Activated naive CD8-positive, alpha-beta T cell treated with anti-CD3 and anti-CD28 coated beads, Interleukin-2, amount 10 ng/mL, durations not matched to agents 7 days and 5 days (primary cell): ENCODE data around the gene PPTC7. TPM values are rescaled to one million over a fixed set of nuclear protein-coding genes. Genes with fewer than 3 reads are reported as not detected.
"Not testable (repeated sequence)": the region's sequence is repeated elsewhere in the genome, so short reads cannot be mapped to it uniquely, and the experiment has no call there.

Experiments
- ATAC-seq: fragments of 150-1000 bp; cut with Tn5 transposase; one replicate; pipeline ENCODE4 v1.10.0; 2021; ENCODE audit warnings: low read depth, moderate library complexity
- POLR2A ChIA-PET: fragments of 350-600 bp; sonication (Branson Sonifier 250); formaldehyde crosslinking; loops from one replicate; lab custom pipeline; 2021; ENCODE audit warnings: antibody characterized with exemption; lab: Charles Lee
- DNase-seq: peaks from one replicate; pipeline ENCODE4 v3.0.0; 2021
- H3K27ac Mint-ChIP-seq: one replicate; pipeline ENCODE4 v1.8.0; 2022; ENCODE audit warnings: mild to moderate bottlenecking, mixed read lengths
- H3K27me3 Mint-ChIP-seq: one replicate; pipeline ENCODE4 v1.8.0; 2022; ENCODE audit warnings: mild to moderate bottlenecking, moderate library complexity, mixed read lengths
- H3K36me3 Mint-ChIP-seq: one replicate; pipeline ENCODE4 v1.8.0; 2021; ENCODE audit warnings: mild to moderate bottlenecking, mixed read lengths
- H3K4me1 Mint-ChIP-seq: one replicate; pipeline ENCODE4 v1.8.0; 2021; ENCODE audit warnings: mixed read lengths
- H3K4me3 Mint-ChIP-seq: one replicate; pipeline ENCODE4 v1.8.0; 2022; ENCODE audit warnings: mild to moderate bottlenecking, moderate library complexity, mixed read lengths
- H3K9me3 Mint-ChIP-seq: one replicate; pipeline ENCODE4 v1.8.0; 2021; ENCODE audit warnings: mixed read lengths
- total RNA-seq, 2 experiments: library from RNA; stranded (reverse); gene quantifications; one replicate each; pipeline ENCODE4 v1.2.3, GENCODE V29; 2021

PPTC7 gene
- total RNA-seq, 2 experiments from 2014 or later: 28.3 to 30.0 TPM

- POLR2A ChIA-PET: no interaction called here
- Mint-ChIP-seq H3K4me3 (no peak overlapping the region), H3K4me1 (peaks cover 14% of the 10 kb centered on the region), H3K9me3 (no peaks in the 10 kb centered on the region), H3K27ac (no peak overlapping the region), H3K27me3 (no peaks in the 10 kb centered on the region), H3K36me3 (peaks cover 29% of the 10 kb centered on the region)
- DNase-seq (no peak), ATAC-seq (no peak)
These were observed 46.1 kb downstream of the PPTC7 start for GRCh38 chr12:110536834-110537604.

GRCh38 chr12:110534811-110535210 is 48.3 kb downstream of the PPTC7 start:
- POLR2A ChIA-PET: no interaction called here
- no peaks in the 10 kb centered on the region for H3K9me3 Mint-ChIP-seq
- H3K27ac Mint-ChIP-seq: no peak overlapping the region
- no peaks in the 10 kb centered on the region for H3K27me3 Mint-ChIP-seq
- peaks cover 19% of the 10 kb centered on the region for H3K4me1 Mint-ChIP-seq
- ATAC-seq (no peak), DNase-seq (no peak)
- H3K4me3 Mint-ChIP-seq: no peak overlapping the region
- peaks cover 42% of the 10 kb centered on the region for H3K36me3 Mint-ChIP-seq

GRCh38 chr12:110533607-110534006 is 49.5 kb downstream of the PPTC7 start:
- DNase-seq: no peak
- ATAC-seq: no peak
- H3K4me3 Mint-ChIP-seq: no peak overlapping the region
- H3K4me1 Mint-ChIP-seq: peaks cover 11% of the 10 kb centered on the region
- H3K27ac Mint-ChIP-seq: no peak overlapping the region
- POLR2A ChIA-PET: no interaction called here
- no peaks in the 10 kb centered on the region for H3K9me3 Mint-ChIP-seq
- H3K27me3 Mint-ChIP-seq: no peaks in the 10 kb centered on the region
- H3K36me3 Mint-ChIP-seq: peaks cover 47% of the 10 kb centered on the region

- DNase-seq (no peak), ATAC-seq (no peak)
- Mint-ChIP-seq H3K9me3 (no peaks in the 10 kb centered on the region), H3K27me3 (no peaks in the 10 kb centered on the region), H3K36me3 (peaks cover 43% of the 10 kb centered on the region), H3K4me1 (peaks cover 8% of the 10 kb centered on the region), H3K27ac (no peak overlapping the region), H3K4me3 (no peak overlapping the region)
- POLR2A ChIA-PET: interaction anchor here (1.1 kb wide), 2 partner anchors 64 to 82 kb away, joined by 3 read pairs; partner anchors contain the start of genes ARPC3, FAM216A and GPN3
These were observed 50.5 kb downstream of the PPTC7 start for GRCh38 chr12:110532644-110533043.

GRCh38 chr12:110531741-110532333 is 51.3 kb downstream of the PPTC7 start:
- DNase-seq: no peak
- no peaks in the 10 kb centered on the region for H3K9me3 Mint-ChIP-seq
- POLR2A ChIA-PET: interaction anchor here (1.1 kb wide), 2 partner anchors 63 to 81 kb away, joined by 3 read pairs; partner anchors contain the start of genes ARPC3, FAM216A and GPN3
- peak; percentile 46 for ATAC-seq
- H3K4me3 Mint-ChIP-seq: no peak overlapping the region
- H3K36me3 Mint-ChIP-seq: peaks cover 40% of the 10 kb centered on the region
- peak overlapping the region; percentile 46 for H3K27ac Mint-ChIP-seq
- H3K27me3 Mint-ChIP-seq: no peaks in the 10 kb centered on the region
- H3K4me1 Mint-ChIP-seq: peaks cover 8% of the 10 kb centered on the region

- no peak overlapping the region for H3K27ac Mint-ChIP-seq
- no peaks in the 10 kb centered on the region for H3K9me3 Mint-ChIP-seq
- H3K4me3 Mint-ChIP-seq: no peak overlapping the region
- H3K36me3 Mint-ChIP-seq: peaks cover 34% of the 10 kb centered on the region
- POLR2A ChIA-PET: no interaction called here
- H3K4me1 Mint-ChIP-seq: peaks cover 8% of the 10 kb centered on the region
- DNase-seq (no peak), ATAC-seq (no peak)
- H3K27me3 Mint-ChIP-seq: no peaks in the 10 kb centered on the region
These were observed 52.6 kb downstream of the PPTC7 start for GRCh38 chr12:110530511-110530910.

GRCh38 chr12:110528277-110528839 is 54.8 kb downstream of the PPTC7 start:
- Mint-ChIP-seq H3K36me3 (peaks cover 26% of the 10 kb centered on the region), H3K4me1 (peaks cover 8% of the 10 kb centered on the region), H3K4me3 (no peak overlapping the region), H3K27me3 (no peaks in the 10 kb centered on the region), H3K9me3 (no peaks in the 10 kb centered on the region), H3K27ac (no peak overlapping the region)
- POLR2A ChIA-PET: no interaction called here
- DNase-seq (no peak), ATAC-seq (no peak)

- DNase-seq, ATAC-seq, H3K27ac Mint-ChIP-seq, H3K27me3 Mint-ChIP-seq, H3K9me3 Mint-ChIP-seq, POLR2A ChIA-PET, H3K36me3 Mint-ChIP-seq, H3K4me1 Mint-ChIP-seq, H3K4me3 Mint-ChIP-seq: not testable (repeated sequence)
These were observed 62.0 kb downstream of the PPTC7 start for GRCh38 chr12:110520876-110521712.

- H3K27ac Mint-ChIP-seq, DNase-seq, H3K4me3 Mint-ChIP-seq, H3K9me3 Mint-ChIP-seq, POLR2A ChIA-PET, H3K27me3 Mint-ChIP-seq, H3K4me1 Mint-ChIP-seq, ATAC-seq, H3K36me3 Mint-ChIP-seq: not testable (repeated sequence)
These were observed 65.1 kb downstream of the PPTC7 start for GRCh38 chr12:110518014-110518413.

- ATAC-seq (no peak), DNase-seq (no peak)
- H3K27ac Mint-ChIP-seq: no peak overlapping the region
- no peaks in the 10 kb centered on the region for H3K36me3 Mint-ChIP-seq
- H3K4me3 Mint-ChIP-seq: no peak overlapping the region
- no peaks in the 10 kb centered on the region for H3K27me3 Mint-ChIP-seq
- POLR2A ChIA-PET: no interaction called here
- peaks cover 4% of the 10 kb centered on the region for H3K4me1 Mint-ChIP-seq
- H3K9me3 Mint-ChIP-seq: no peaks in the 10 kb centered on the region
These were observed 66.1 kb downstream of the PPTC7 start for GRCh38 chr12:110516995-110517394.

GRCh38 chr12:110514363-110514762 is 68.8 kb downstream of the PPTC7 start:
- Mint-ChIP-seq H3K36me3 (no peaks in the 10 kb centered on the region), H3K27me3 (no peaks in the 10 kb centered on the region), H3K27ac (no peak overlapping the region), H3K4me1 (peaks cover 3% of the 10 kb centered on the region), H3K9me3 (no peaks in the 10 kb centered on the region), H3K4me3 (no peak overlapping the region)
- DNase-seq: no peak
- POLR2A ChIA-PET: no interaction called here
- ATAC-seq: no peak

- H3K27me3 Mint-ChIP-seq: no peaks in the 10 kb centered on the region
- peaks cover 3% of the 10 kb centered on the region for H3K4me1 Mint-ChIP-seq
- H3K4me3 Mint-ChIP-seq: no peak overlapping the region
- POLR2A ChIA-PET: no interaction called here
- H3K9me3 Mint-ChIP-seq: no peaks in the 10 kb centered on the region
- H3K27ac Mint-ChIP-seq: no peak overlapping the region
- DNase-seq: no peak
- no peak for ATAC-seq
- no peaks in the 10 kb centered on the region for H3K36me3 Mint-ChIP-seq
These were observed 69.3 kb downstream of the PPTC7 start for GRCh38 chr12:110513842-110514241.

GRCh38 chr12:110508071-110508586 is 75.0 kb downstream of the PPTC7 start:
- no peak for DNase-seq
- POLR2A ChIA-PET: no interaction called here
- peaks cover 4% of the 10 kb centered on the region for H3K4me1 Mint-ChIP-seq
- no peak overlapping the region for H3K27ac Mint-ChIP-seq
- H3K4me3 Mint-ChIP-seq: no peak overlapping the region
- peaks cover 5% of the 10 kb centered on the region for H3K36me3 Mint-ChIP-seq
- no peaks in the 10 kb centered on the region for H3K9me3 Mint-ChIP-seq
- no peak for ATAC-seq
- H3K27me3 Mint-ChIP-seq: no peaks in the 10 kb centered on the region
